IMR-90 (cell line): ENCODE data around the gene ARHGAP12. TPM values are rescaled to one million over a fixed set of nuclear protein-coding genes. Genes with fewer than 3 reads are reported as not detected.

Experiments
- ATAC-seq: fragments of 200-7000 bp; cut with Tn5 transposase; 2 replicates; pipeline ENCODE4 v1.9.1; 2020; ENCODE audit warnings: low read depth, mild to moderate bottlenecking, moderate library complexity
- BruUV-seq: library from RNA; stranded (reverse); fragments of 400-500 nt; replicated peaks from 2 replicates; lab custom pipeline; 2021; lab: Mats Ljungman, UMichigan
- CTCF ChIA-PET: fragments of 300-600 bp; formaldehyde crosslinking; extraction: SDS; loops from one replicate; lab custom pipeline; 2021; ENCODE audit warnings: antibody characterized with exemption; lab: Yijun Ruan, JAX
- POLR2A ChIA-PET: fragments of 300-600 bp; sonication (Branson Sonifier 250); formaldehyde crosslinking; loops from one replicate; lab custom pipeline; 2022; ENCODE audit warnings: antibody characterized with exemption; ENCODE audit not compliant: unreplicated experiment; lab: Charles Lee
- DNase-seq: peaks from one replicate; pipeline ENCODE4 v3.0.0; 2013
- H2AFZ ChIP-seq: replicated peaks from 2 replicates; pipeline ENCODE3; 2013; ENCODE audit warnings: low read length, mild to moderate bottlenecking; ENCODE audit not compliant: poor library complexity
- H2AK5ac ChIP-seq: 2 replicates; pipeline ENCODE4 v1.6.1; 2013; ENCODE audit warnings: low read depth, low read length, inconsistent platforms
- H2AK9ac ChIP-seq: replicated peaks from 2 replicates; pipeline ENCODE3; 2013; ENCODE audit warnings: mild to moderate bottlenecking, low read depth, low read length, moderate library complexity; ENCODE audit not compliant: poor library complexity
- H2BK120ac ChIP-seq: 2 replicates; pipeline ENCODE4 v1.6.1; 2013; ENCODE audit warnings: low read depth, low read length, inconsistent platforms
- H2BK15ac ChIP-seq: 3 replicates; pipeline ENCODE4 v1.6.1; 2013; ENCODE audit warnings: low read depth, low read length, inconsistent platforms
- H2BK20ac ChIP-seq: 2 replicates; pipeline ENCODE4 v1.6.1; 2013; ENCODE audit warnings: low read depth, mild to moderate bottlenecking, inconsistent platforms, low read length, moderate library complexity
- H2BK5ac ChIP-seq: 2 replicates; pipeline ENCODE4 v1.6.1; 2013; ENCODE audit warnings: mild to moderate bottlenecking, low read depth, low read length, inconsistent platforms; ENCODE audit not compliant: poor library complexity, severe bottlenecking
- H3K14ac ChIP-seq: replicated peaks from 2 replicates; pipeline ENCODE4 v1.6.1; 2013; ENCODE audit warnings: low read depth, low read length, inconsistent platforms
- H3K18ac ChIP-seq: 2 replicates; pipeline ENCODE4 v1.6.1; 2013; ENCODE audit warnings: low read depth, low read length, control low read depth
- H3K23ac ChIP-seq: 2 replicates; pipeline ENCODE4 v1.6.1; 2013; ENCODE audit warnings: low read depth, low read length, inconsistent platforms
- H3K27ac ChIP-seq: 2 replicates; pipeline ENCODE4 v1.5.1; 2013; ENCODE audit warnings: mild to moderate bottlenecking, control low read depth, low read length; ENCODE audit not compliant: insufficient read depth
- H3K27me3 ChIP-seq: 2 replicates; pipeline ENCODE4 v1.6.1; 2013; ENCODE audit warnings: low read length; ENCODE audit not compliant: control insufficient read depth, insufficient read depth
- H3K36me3 ChIP-seq: 2 replicates; pipeline ENCODE4 v1.6.1; 2013; ENCODE audit warnings: low read length, mixed read lengths; ENCODE audit not compliant: control insufficient read depth, insufficient read depth
- H3K4ac ChIP-seq: 2 replicates; pipeline ENCODE4 v1.6.1; 2013; ENCODE audit warnings: low read depth, low read length, inconsistent platforms
- H3K4me1 ChIP-seq: 2 replicates; pipeline ENCODE4 v1.6.1; 2013; ENCODE audit warnings: low read length, mixed read lengths; ENCODE audit not compliant: control insufficient read depth, insufficient read depth
- H3K4me2 ChIP-seq: 2 replicates; pipeline ENCODE4 v1.6.1; 2013; ENCODE audit warnings: low read depth, mild to moderate bottlenecking, control low read depth, low read length, moderate library complexity
- H3K4me3 ChIP-seq: 2 replicates; pipeline ENCODE4 v1.5.1; 2013; ENCODE audit warnings: low read depth, mild to moderate bottlenecking, control low read depth, low read length, moderate library complexity; ENCODE audit not compliant: insufficient read depth
- H3K56ac ChIP-seq: 2 replicates; pipeline ENCODE4 v1.6.1; 2013; ENCODE audit warnings: low read length, inconsistent platforms; ENCODE audit not compliant: insufficient read depth; ENCODE audit errors: extremely low read depth
- H3K79me1 ChIP-seq, 2 experiments: 2 replicates each; pipeline ENCODE4 v1.6.1; 2013; ENCODE audit warnings: low read length in 2 of 2, inconsistent platforms in 1 of 2, low read depth in 1 of 2
- H3K9ac ChIP-seq: 2 replicates; pipeline ENCODE4 v1.6.1; 2013; ENCODE audit warnings: low read depth, low read length, control low read depth
- H3K9me1 ChIP-seq: 2 replicates; pipeline ENCODE4 v1.6.1; 2013; ENCODE audit warnings: low read length, inconsistent platforms; ENCODE audit not compliant: insufficient read depth
- H3K9me3 ChIP-seq: 2 replicates; pipeline ENCODE4 v1.6.1; 2013; ENCODE audit warnings: low read length; ENCODE audit not compliant: control insufficient read depth, insufficient read depth
- H4K20me1 ChIP-seq: 2 replicates; pipeline ENCODE4 v1.6.1; 2013; ENCODE audit warnings: low read length, inconsistent platforms; ENCODE audit not compliant: insufficient read depth
- H4K5ac ChIP-seq: 2 replicates; pipeline ENCODE4 v1.6.1; 2013; ENCODE audit warnings: mild to moderate bottlenecking, low read depth, low read length, control low read depth
- H4K8ac ChIP-seq, 2 experiments: 2 replicates each; pipeline ENCODE4 v1.6.1; 2013; ENCODE audit warnings: low read depth in 2 of 2, low read length in 2 of 2, control low read depth in 1 of 2, inconsistent platforms in 1 of 2
- H4K91ac ChIP-seq: 2 replicates; pipeline ENCODE4 v1.6.1; 2013; ENCODE audit warnings: low read depth, low read length, inconsistent platforms; ENCODE audit not compliant: insufficient read depth
- FOS ChIP-seq: fragments of 150-350 bp; IDR thresholded peaks from 2 replicates; pipeline ENCODE4 v1.6.1; 2016; ENCODE audit warnings: low read depth, low read length
- MAFK ChIP-seq: IDR thresholded peaks from 2 replicates; pipeline ENCODE4 v1.6.1; 2012; ENCODE audit warnings: low read depth, low read length, improper control_type of control experiment
- MAZ ChIP-seq: IDR thresholded peaks from 2 replicates; pipeline ENCODE4 v1.6.1; 2012; ENCODE audit warnings: low read depth, mild to moderate bottlenecking, low read length, improper control_type of control experiment, moderate library complexity, borderline replicate concordance
- MXI1 ChIP-seq: IDR thresholded peaks from 2 replicates; pipeline ENCODE4 v1.6.1; 2012; ENCODE audit warnings: low read depth, mild to moderate bottlenecking, low read length, moderate library complexity, borderline replicate concordance
- USF2 ChIP-seq: fragments of 150-350 bp; IDR thresholded peaks from 2 replicates; pipeline ENCODE4 v1.6.1; 2017; ENCODE audit warnings: mild to moderate bottlenecking, antibody characterized with exemption, low read length, low read depth
- WGBS, 2 experiments: methylation state at CpG; one replicate each; pipeline versions ENCODE4 v1.1.5 to v1.1.7; 2013; ENCODE audit warnings: missing lambda C conversion rate in 2 of 2; ENCODE audit not compliant: insufficient read length in 1 of 2; ENCODE audit errors: extremely low coverage in 2 of 2; 5-methylcytosine and 5-hydroxymethylcytosine counted together
- dilution Hi-C: fragments of 300-500 bp; cut with HindIII; formaldehyde crosslinking; loops from one replicate; pipeline ENCODE4 v1.14.3; 2018; ENCODE audit warnings: low sequenced_read_pairs; ENCODE audit not compliant: unreplicated experiment
- in situ Hi-C: fragments of 300-500 bp; cut with MboI; formaldehyde crosslinking; loops from 3 replicates; pipeline ENCODE4 v1.14.3; 2019; ENCODE audit warnings: low sequenced_read_pairs, inconsistent platforms, mixed read lengths
- intact Hi-C: fragments of 100-400 bp; cut with micrococcal nuclease; formaldehyde crosslinking; loops from 2 replicates; pipeline ENCODE4 v1.10.0; 2022
- polyA plus RNA-seq, 3 experiments: library from polyadenylated mRNA; depleted of rRNA; stranded (reverse); fragments of >200 nt; gene quantifications; 2 replicates each; pipeline ENCODE4 v1.2.3, GENCODE V29; 2012; ENCODE audit warnings: low replicate concordance in 1 of 3
- total RNA-seq: library from RNA; depleted of rRNA; stranded (reverse); fragments of >200 nt; gene quantifications from 2 replicates; pipeline ENCODE4 v1.2.3, GENCODE V29; 2012

Gene ARHGAP12
- total and polyA plus RNA-seq, 2 of the 4 experiments (the other 2 are of a cell fraction) = 9.0 to 28.5 TPM

GRCh38 chr10:31873724-31874123 lies 54.9 kb downstream of the ARHGAP12 start:
- no peak overlapping the region for H3K9ac ChIP-seq
- H2BK15ac ChIP-seq = no peak overlapping the region
- intact Hi-C loops (no loop called here), in situ Hi-C loops (loop anchor here (25.0 kb wide), 1 partner anchor 339 kb away; no protein-coding TSS in a partner anchor), dilution Hi-C loops (no loop called here)
- no peak overlapping the region for H4K91ac ChIP-seq
- 0 out of 2 replicates have a peak, but pooled peaks cover 2% of the 10 kb centered on the region for H3K4me1 ChIP-seq
- BruUV-seq = no TSS peak
- H2BK20ac ChIP-seq = no peak overlapping the region
- no peak overlapping the region for H4K8ac ChIP-seq
- no CpG with 5 or more reads among the region's 1 CpG for WGBS, 2 experiments
- no peak overlapping the region for H2BK120ac ChIP-seq
- DNase-seq (no peak), ATAC-seq (no peak)
- H3K27ac ChIP-seq = no peak overlapping the region
- H3K27me3 ChIP-seq = no peaks in the 10 kb centered on the region
- no peak overlapping the region for H2AFZ ChIP-seq
- no peak overlapping the region for H2AK5ac ChIP-seq
- POLR2A ChIA-PET = no interaction called here
- H2AK9ac ChIP-seq = no peak overlapping the region
- H3K9me3 ChIP-seq = no peaks in the 10 kb centered on the region
- no peak overlapping the region for H3K4ac ChIP-seq
- no peak overlapping the region for H3K14ac ChIP-seq
- H3K4me3 ChIP-seq = no peak overlapping the region
- H3K18ac ChIP-seq = no peak overlapping the region
- no peaks in the 10 kb centered on the region; the same call in 1 of the 2 replicates for H3K9me1 ChIP-seq
- CTCF ChIA-PET = no interaction called here
- no peak overlapping the region for H4K5ac ChIP-seq
- no peaks in the 10 kb centered on the region for H3K36me3 ChIP-seq
- TF ChIP-seq MAFK (peak; percentile 59), FOS (no peak), USF2 (no peak), MAZ (no peak), MXI1 (no peak)
- peaks cover 10% of the 10 kb centered on the region for H4K20me1 ChIP-seq
- H2BK5ac ChIP-seq = no peak overlapping the region
- no peak overlapping the region for H3K56ac ChIP-seq
- H3K79me1 ChIP-seq = peaks cover 22 to 42% of the 10 kb centered on the region in 2 experiments
- H3K23ac ChIP-seq = no peak overlapping the region
- no peak overlapping the region for H3K4me2 ChIP-seq
